T1000 (cell line): ENCODE measurements around the gene PACS2.

Experiments
- DNase-seq: peaks from one replicate; lab custom pipeline; 2025; ENCODE audit warnings: mixed read lengths; lab: John Stamatoyannopoulos, UW

Gene PACS2

DNA sequence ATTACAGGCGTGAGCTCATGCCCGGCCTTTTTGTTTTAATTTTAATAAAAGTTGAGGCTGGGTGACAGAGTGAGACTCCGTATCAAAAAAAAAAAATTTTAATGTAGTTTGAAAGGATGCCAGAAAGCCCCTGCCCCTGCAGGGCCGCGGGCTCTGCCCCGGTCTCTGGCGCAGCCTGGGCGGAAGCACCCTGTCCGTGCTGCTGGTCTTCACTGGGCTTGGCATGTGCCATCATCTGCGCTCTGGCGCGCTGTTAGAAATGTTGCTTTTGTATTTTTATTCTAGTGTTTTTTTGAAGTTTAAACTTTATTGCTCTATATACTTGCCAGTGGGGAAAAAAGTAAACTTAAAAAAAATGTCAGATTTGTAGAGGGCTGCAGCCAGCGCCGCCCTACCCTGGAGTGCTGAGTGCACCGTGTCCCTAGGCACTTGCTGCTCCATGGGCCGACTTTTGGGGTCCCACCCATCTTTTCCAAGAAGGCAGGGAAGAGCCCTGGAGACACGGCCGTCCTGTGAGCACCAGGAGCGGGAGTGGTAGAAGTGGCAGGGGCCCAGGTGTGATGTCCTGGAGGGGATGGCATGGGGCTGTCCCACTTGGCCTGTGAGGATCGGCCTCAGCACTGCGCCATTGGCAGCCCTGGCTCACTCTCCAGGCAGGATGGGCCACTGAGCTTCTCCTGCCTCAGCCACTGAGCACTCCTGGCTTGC lies 109.1 kb downstream of the PACS2 start:
- no peak for DNase-seq

DNA sequence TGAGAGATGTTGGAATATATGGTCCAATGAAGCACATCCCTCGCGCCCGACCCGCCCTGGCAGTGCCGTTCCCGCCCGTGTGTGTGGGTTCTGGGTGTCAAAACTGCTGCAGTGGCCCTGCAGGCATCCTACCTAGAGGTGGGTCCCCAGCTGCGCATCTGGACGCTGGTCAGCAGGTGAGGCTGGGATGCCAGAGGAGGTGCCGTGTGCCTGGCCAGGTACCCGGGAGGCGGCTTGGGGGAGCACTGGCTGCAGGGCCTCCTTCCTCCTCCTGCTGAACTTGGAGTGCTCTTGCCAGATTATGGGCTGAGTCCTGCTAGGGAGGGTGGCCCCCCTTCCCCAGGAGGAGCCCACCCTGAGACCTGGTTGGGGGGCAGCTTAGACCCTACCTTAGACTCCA lies 110.3 kb downstream of the PACS2 start:
- DNase-seq, result no peak

DNA sequence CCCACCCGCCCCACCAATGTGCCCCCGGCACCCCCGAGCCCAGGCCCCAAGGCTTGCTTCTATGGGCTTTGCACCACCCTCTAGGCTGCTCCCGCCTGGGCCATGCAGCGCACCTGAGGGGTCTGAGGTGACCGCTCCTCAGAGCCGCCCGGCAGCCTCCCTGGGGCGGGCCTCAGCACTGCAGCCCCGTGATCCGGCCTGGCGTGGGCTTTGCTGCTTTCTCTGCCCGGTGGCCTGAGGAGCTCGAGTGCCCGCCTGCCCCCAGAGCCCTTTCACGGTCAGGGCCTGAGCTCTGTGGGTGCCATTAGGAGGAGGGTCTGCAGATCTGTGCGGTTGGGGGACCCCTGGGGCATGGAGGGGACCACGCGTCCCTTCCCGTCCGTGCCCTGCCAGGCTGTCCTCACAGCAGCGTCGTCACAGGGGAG lies 111.3 kb downstream of the PACS2 start:
- no peak for DNase-seq

GRCh38 chr14:105426416-105427130 lies 112.0 kb downstream of the PACS2 start:
- no peak for DNase-seq

- no peak for DNase-seq
Measured at GRCh38 chr14:105427412-105427811, 112.9 kb downstream of the PACS2 start.

DNA sequence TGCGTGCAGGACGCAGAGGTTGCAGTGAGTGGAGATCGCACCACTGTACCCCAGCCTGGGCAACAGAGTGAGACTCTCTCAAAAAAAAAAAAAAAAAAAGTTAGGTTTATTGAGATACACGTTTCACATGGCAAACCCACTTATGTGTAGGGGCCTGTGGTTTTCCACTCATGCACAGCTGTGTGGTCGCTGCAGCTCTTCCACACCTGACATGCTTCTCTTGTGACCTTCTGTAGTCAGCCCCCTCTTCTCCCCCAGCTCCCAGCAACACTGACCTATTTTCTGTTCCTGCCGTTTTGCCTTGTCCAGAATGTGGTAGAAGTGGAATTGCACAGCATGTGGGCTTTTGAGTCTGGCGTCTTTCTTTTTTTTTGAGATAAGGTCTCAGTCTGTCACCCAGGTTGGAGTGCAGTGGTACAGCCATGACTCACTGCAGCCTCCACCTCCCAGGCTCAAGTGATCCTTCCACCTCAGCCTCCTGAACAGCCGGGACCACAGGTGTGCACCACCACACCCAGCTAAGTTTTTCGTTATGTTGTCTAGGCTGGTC lies 113.5 kb downstream of the PACS2 start:
- DNase-seq, result no peak

GRCh38 chr14:105430042-105430441 lies 115.5 kb downstream of the PACS2 start:
- DNase-seq, result no peak

GRCh38 chr14:105430565-105430964 lies 116.0 kb downstream of the PACS2 start:
- peak; percentile 38 for DNase-seq

DNA sequence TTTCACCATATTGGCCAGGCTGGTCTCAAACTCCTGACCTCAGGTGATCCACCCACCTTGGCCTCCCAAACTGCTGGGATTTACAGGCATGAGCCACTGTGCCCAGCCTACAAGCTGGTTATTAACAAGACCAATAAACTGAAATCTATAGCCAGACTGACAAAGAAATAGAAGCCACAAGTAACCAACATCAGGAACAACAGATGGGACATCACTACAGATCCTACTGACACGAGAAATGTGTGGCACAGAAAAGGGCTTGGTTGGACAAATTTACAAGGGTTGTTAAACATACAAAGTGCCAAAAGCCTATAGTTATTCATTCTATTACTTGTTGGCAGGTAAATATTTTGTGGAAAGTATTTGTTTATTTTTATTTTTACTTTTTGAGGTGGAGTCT lies 116.7 kb downstream of the PACS2 start:
- no peak for DNase-seq

- DNase-seq, result no peak
Measured at GRCh38 chr14:105432657-105433056, 118.1 kb downstream of the PACS2 start.

- no peak for DNase-seq
Measured at GRCh38 chr14:105433161-105433605, 118.6 kb downstream of the PACS2 start.

DNA sequence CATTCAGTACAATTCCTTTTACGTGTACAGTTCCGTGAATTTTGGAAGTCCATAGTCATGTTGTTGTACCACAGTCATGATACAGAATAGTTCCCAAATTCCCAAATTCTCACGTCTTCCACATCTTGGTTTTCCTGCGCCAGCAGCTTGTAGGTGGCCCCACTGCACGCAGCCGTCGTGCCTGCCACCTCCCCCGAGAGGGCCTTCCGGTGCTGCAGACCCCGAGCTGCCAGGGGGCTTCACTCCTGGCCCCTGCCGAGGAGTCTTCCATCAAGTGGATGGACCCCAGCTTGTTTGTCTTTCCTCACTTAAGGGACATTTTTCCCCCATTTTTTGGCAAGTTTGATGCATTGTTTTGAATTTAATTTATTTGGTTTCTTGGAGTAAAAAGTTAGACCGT lies 121.9 kb downstream of the PACS2 start:
- no peak for DNase-seq

- DNase-seq, result no peak
Measured at GRCh38 chr14:105436891-105437722, 122.6 kb downstream of the PACS2 start.

- DNase-seq, result no peak
Measured at GRCh38 chr14:105437723-105438500, 123.4 kb downstream of the PACS2 start.

- DNase-seq, result no peak
Measured at GRCh38 chr14:105439179-105439578, 124.6 kb downstream of the PACS2 start.

DNA sequence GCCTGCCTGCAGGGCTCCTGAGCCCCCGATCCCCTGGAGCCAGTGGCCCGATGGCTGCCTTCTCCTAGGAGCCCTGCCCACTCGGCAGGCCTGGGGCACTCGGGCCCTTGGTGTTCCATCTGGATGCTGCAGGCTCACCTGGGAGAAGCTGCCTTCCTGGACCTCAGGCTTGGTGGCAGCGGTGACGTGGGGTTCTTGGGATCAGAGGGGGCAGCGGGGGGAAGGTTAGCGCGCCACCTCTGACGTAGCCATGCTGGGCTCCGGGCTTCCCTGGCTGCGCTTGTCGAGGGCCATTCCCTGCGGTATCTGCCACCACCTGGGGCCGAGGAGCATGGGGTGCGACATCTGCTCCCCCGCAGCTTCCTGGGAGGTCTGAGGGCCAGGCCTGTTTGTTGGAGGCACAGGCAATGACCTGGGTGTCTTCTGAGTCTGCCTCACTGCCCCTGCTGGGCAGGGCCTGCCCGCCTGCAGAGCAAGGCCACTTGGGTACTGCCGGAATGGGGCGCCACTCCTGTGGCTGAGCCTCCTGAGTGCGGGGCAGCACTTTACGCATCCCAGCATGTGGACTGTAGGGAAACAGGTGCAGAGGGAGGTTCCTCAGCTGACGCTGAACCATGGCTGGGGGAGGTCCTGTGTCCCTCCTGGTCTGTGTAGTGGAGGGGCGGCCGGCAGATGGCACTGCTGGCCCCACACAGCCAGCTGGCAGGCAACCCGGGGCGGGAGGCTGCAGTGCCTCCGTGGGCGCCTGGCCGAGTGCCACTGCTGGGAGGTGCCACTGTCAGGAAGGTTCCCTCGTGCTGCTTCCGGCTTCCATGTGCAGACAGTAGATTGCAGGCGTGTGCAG lies 125.4 kb downstream of the PACS2 start:
- DNase-seq, result no peak

- no peak for DNase-seq
Measured at GRCh38 chr14:105440554-105440900, 126.0 kb downstream of the PACS2 start.

- no peak for DNase-seq
Measured at GRCh38 chr14:105440992-105441391, 126.4 kb downstream of the PACS2 start.

GRCh38 chr14:105442125-105442524 lies 127.6 kb downstream of the PACS2 start:
- no peak for DNase-seq

DNA sequence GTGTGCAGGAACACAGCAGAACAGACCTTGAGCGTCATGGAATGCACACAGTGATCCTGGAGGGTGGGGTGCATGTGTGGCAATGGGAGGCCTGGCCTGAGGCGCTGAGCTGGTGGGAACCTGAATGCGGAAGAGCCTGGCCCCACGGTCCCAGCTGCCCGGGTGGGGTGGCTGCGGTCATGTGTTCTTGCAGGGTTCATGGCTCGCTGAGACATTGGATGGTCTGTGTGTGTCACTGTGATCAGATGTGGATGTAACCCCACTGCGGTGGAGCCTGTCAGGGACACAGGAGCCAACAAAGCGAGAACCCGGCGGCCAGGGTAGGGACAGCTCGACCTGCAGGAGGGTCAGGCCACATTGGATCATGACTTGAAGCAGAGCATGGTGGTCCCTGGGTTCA lies 128.3 kb downstream of the PACS2 start:
- DNase-seq, result no peak

GRCh38 chr14:105444859-105445258 lies 130.3 kb downstream of the PACS2 start:
- DNase-seq, result no peak
